HG02678 (cell line): ENCODE measurements around the gene DDIAS.
"Not testable (repeated sequence)": the region's sequence is repeated elsewhere in the genome, so short reads cannot be mapped to it uniquely, and the experiment has no call there.

Experiments
- ATAC-seq: cut with Tn5 transposase; IDR thresholded peaks from one replicate; pipeline ENCODE4 v1.9.1; 2021; ENCODE audit warnings: mild to moderate bottlenecking, moderate library complexity; ENCODE audit not compliant: unreplicated experiment

DDIAS gene

DNA sequence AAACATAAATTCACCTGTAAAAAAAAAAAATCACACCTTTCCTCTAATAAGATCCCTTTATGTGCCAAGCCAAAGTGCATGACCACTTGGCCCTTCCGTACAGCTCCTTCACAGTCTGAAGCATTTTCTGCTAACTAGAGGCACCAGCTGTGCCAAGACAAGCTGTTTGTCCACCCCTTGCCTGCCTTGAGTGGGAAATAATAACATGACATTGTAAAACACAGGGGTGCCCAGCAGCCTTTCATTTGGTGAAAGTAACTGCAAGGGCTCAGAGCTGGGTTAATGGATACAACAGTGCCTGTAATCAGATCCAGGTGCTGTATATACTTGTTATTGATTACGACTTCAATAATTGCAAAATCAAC lies 59.2 kb downstream of the DDIAS start:
- ATAC-seq, result peak; percentile 22

DNA sequence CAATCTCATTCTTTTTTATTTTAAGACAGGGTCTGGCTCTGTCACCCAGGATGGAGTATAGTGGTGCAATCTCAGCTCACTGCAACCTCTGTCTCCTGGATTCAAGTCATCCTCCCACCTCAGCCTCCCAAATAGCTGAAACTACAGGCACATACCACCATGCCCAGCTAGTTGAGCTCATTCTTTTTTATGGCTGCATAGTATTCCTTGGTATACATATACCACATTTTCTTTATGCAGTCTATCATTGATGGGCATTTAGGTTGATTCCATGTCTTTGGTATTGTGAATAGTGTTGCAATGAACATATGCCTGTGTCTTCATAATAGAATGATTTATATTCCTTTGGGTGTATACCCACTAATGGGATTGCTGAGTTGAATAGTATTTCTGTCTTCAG lies 60.5 kb downstream of the DDIAS start:
- ATAC-seq, result not testable (repeated sequence)

DNA sequence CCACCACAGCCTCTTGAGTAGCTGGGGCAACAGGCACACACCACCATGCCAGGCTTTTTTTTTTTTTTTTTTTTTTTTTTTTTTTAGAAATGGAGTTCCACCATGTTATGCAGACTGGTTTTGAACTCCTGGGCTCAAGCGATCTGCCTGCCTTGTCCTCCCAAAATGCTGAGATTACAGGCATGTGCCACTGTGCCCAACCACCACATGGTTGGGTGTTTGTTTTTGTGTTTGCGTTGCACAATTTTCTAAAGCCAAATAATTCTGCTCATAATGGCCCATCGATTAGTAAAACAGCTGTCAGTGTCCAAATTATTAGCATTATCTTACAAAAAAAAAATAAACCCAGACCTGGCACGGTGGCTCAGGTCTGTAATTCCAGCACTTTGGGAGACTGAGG lies 65.8 kb downstream of the DDIAS start:
- no peak for ATAC-seq

DNA sequence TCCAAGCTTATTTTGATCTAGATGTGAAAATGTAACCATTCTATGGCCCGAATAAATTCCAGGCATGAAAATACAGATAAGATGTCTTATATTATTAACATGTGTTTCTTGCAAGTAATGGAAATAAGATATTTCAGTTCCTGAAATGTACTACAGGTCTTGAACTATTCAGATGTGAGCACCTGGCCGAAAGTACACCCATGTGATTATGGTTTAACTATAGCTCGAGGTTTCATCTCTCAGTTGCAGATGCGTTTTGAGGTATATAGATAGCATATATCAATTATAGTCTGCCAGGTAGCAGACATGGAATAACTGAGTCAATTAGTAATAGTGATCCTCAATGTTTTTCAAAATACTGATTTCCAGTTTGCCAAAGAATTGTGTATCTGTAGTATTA lies 68.3 kb downstream of the DDIAS start:
- peak; percentile 96 for ATAC-seq

DNA sequence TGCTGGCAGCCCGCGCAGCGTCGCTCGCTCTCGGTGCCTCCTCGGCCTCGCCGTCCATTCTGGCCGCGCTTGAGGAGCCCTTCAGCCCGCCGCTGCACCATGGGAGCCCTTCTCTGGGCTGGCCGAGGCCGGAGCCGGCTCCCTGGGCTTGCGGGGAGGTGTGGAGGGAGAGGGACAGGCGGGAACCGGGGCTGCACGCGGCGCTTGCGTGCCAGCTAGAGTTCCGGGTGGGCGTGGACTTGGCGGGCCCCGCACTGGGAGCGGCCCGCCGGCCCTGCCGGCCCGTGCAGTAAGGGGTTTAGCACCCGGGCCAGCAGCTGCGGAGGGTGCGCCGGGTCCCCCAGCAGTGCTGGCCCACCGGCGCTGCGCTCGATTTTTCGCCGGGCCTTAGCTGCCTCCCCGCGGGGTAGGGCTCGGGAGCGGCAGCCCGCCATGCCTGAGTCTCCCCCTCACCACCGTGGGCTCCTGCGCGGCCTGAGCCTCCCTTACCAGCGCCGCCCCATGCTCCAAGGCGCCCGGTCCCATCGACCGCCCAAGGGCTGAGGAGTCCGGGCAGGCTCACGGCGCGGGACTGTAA lies 69.1 kb downstream of the DDIAS start:
- ATAC-seq, result not testable (repeated sequence)

DNA sequence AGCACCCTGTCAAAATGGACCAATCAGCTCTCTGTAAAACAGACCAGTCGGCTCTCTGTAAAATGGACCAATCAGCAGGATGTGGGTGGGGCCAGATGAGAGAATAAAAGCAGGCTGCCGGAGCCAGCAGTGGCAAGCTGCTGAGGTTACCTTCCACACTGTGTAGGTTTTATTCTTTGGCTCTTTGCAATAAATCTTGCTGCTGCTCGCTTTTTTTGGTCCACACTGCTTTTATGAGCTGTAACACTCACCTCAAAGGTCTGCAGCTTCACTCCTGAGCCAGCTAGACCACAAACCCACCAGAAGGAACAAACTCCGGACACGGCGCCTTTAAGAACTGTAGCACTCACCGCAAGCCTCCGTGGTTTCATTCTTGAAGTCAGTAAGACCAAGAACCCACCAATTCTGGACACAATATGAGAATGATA lies 70.0 kb downstream of the DDIAS start:
- peak; percentile 24 for ATAC-seq

DNA sequence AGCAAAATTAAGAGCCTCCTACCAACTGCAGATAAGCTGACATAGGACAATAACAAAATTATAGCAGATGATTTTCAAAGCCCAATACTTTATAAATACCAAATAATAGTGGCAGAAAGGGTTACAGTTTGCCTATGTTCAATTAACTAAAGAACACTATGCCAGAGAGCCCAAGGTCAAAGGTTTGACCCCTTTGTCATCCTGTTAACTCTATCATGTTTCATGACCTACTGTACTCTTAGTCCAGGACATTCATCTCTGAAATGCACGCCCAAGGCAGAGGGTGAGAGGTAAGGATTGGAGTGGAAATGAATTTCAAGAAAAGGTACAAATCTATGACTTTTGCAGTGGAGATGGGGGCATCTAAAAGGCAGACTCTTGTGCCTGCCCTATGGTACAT lies 70.6 kb downstream of the DDIAS start:
- no peak for ATAC-seq

DNA sequence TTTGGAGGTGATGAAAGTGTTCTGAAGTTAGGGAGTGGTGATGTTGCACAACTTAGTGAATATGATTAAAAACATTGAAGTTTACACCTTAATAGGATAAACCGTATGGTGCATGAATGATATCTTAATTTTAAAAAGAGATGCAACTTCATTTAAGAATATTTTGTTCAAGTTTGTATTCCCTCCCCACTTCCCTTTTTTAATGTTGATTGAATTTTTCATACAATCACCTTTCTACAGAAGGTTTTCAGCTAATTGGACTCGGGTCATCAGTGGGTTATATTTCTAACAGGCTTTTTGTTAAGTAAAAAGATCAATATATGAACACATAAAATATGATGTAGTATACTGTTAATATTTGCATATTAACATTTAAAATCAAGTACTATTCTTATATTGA lies 72.6 kb downstream of the DDIAS start:
- no peak for ATAC-seq

DNA sequence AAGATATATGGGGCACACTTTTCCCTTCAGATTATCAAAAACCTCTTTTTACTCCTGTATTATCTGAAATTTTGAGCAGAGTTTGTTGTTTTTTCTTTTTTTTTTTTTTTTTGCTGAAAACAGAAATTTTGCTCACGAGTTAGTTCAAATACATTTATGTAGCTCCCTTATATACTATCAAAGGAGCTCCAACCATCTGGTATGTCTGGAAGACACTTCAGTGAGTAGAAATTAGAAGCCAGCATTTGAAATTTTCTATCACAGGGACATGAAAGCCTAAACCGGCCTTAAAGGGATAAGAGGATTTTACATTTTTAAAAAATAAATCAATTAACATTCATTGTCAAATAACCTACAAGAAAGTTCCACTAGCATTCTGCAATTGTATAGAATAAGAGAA lies 73.3 kb downstream of the DDIAS start:
- ATAC-seq, result no peak

DNA sequence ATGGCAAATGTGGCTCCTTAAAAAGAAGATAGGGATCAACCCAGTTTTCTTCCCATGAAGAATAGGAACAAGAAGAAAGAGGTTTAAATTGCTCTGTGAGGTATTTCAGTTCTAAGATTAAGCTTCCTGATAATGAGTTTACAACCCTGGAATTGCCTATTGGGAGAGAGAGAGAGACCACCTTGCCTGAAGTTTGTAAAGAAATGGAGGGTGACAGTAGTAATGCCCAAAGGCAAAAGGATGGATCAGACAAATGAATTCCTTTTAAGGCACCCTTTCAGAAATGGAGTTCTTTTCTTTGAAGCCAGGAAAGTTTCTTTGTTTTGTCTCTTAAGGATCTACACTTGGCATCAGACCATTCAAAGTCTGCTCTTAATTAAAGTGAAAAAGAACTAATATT lies 74.3 kb downstream of the DDIAS start:
- no peak for ATAC-seq

DNA sequence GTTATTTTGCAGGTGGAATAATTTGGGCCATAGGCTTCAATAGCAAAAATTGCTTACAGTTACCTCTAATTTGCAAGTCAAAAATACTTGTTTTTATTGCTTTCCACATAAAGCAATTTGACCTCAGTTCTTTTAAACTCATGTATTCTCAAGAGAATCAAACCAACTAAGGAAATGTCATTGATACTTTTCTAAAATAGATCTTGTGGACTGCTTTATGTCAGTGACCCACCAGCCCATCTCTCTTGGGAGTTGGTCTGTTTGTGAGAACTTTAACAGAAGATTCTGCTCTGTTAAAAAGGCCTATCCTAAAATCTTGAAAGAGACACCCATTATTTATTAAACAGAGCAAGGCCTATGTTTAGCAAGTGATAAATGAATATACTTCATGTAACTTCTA lies 75.2 kb downstream of the DDIAS start:
- ATAC-seq, result peak; percentile 45

DNA sequence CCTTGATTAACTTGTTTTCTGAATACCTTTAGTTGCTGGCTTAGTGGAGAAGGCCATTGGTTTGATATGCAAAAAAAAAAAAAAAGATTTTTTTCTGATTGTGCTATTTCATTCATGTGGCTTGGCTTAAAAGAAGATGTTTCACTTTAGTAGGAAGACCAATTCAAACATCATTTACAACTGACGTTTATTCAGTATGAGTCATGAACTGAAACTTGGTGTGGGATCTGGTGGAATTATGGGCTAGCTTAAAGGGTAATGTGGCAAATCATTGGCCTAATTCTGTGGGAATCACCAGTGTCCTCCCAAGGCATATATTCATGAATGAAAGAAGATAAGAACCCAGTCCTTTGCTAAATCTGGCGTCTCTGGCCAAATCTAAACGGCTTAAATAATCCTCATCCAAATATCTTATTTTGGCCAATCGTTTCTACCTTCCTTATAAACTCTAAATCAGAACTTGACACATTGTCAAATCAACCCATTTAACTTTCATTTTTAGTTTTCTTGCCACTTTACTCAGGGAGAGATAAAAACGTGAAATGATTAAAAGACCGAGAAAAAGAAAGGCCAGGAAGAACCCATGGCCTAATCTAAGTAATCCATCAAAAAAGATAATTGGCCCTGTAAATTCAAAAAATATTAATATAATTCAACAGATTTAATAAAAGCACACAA lies 77.0 kb downstream of the DDIAS start:
- ATAC-seq, result peak; percentile 48

DNA sequence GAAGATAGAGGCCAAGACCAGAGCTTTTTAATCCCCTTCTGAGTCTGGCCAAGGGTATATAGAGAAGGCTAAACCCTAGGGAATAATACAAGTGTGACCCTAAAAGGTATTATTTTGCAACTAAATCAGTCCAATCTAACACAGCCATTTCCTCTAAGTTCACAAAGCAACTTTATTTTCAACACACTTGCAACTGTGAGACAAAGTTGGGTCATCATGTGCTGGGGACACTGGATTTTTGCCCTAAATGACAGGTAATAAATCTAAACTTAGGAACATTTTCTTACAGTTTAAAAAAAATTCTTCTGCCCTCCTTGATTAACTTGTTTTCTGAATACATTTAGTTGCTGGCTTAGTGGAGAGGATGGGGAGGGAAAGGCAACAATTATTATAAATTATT lies 78.3 kb downstream of the DDIAS start:
- ATAC-seq, result no peak

DNA sequence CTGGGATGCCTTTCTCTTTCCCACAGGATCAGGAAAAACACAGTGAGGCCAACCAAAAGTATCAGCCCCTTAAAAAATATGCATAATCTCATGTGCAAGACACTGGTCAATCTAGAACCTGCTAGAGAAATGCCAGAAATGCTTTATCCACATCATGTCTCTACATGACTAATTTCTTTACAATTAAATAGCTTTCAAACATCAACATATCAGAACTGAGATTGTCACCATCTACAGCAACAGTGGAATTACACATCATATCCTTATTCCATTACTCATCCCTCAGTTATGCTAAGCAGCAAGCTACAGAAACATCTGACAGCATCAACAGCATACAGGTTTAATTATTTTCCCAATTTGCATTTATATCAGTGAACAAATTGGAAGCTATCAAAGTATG lies 78.8 kb downstream of the DDIAS start:
- no peak for ATAC-seq

DNA sequence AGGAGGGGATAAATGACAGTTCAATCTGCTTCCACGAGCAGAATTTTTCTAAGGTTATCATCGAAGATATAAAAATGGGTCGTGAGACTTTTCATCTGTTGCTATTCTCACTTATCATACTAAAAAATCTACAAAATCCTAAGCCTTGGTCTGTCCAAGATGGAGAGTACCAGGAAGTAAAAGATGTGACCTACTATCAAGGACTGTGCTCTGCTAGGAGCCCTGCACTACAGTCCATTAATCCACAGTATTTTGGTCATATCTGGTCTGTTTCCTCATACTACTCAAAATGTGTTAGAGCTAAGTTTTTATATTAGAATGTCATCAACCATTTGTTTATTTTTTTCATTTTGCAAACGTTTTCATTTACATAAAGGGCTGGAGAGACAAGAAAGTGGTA lies 79.4 kb downstream of the DDIAS start:
- ATAC-seq, result no peak

DNA sequence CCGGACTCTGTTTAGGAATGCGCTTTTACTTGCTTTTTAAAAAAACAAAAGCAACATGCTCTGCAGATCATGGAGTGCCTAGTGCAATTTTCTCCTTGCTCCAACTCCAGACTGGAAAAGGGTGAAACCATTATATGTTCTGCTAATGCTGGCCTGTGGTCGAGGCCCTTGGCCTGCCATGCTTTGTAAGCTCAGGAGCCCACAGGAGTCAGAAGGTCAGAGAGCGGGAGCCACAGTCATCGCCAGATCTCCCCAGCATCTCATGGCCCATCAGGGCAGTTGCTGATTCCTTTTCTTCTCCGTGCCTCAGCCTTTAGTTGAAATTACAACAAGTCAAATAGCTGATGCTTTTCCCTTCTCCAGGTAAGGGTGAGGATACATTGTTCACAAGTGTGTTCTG lies 80.3 kb downstream of the DDIAS start:
- ATAC-seq, result no peak
